IPS-NIHi11 (cell line): ENCODE results near the gene FAM222B.
"Not testable (repeated sequence)": the region's sequence is repeated elsewhere in the genome, so short reads cannot be mapped to it uniquely, and the experiment has no call there.

Experiments used
- DNase-seq: peaks from one replicate; pipeline ENCODE4 v3.0.0; 2012; ENCODE audit warnings: mixed read lengths, low spot score

FAM222B gene

GRCh38 chr17:28842282-28843012 is at the start of gene FAM222B:
Gene FAM222B (minus strand): TSS chr17:28842790. CDS start chr17:28766667, 76,123 bp downstream.
- DNase-seq: peak; percentile 99

- DNase-seq: no peak
These were observed 49.4 kb upstream of the FAM222B start for GRCh38 chr17:28892024-28892423.

GRCh38 chr17:28891201-28891600 is 48.6 kb upstream of the FAM222B start:
- DNase-seq: no peak

GRCh38 chr17:28889996-28890395 is 47.4 kb upstream of the FAM222B start:
- no peak for DNase-seq

- DNase-seq: no peak
These were observed 46.2 kb upstream of the FAM222B start for GRCh38 chr17:28888832-28889231.

GRCh38 chr17:28887871-28888471 is 45.4 kb upstream of the FAM222B start:
- DNase-seq: no peak

- no peak for DNase-seq
These were observed 43.4 kb upstream of the FAM222B start for GRCh38 chr17:28885951-28886350.

GRCh38 chr17:28885363-28885762 is 42.8 kb upstream of the FAM222B start:
- DNase-seq: no peak

GRCh38 chr17:28883967-28884702 is 41.5 kb upstream of the FAM222B start:
- no peak for DNase-seq

- DNase-seq: no peak
These were observed 39.7 kb upstream of the FAM222B start for GRCh38 chr17:28882154-28882895.

GRCh38 chr17:28881533-28882056 is 39.0 kb upstream of the FAM222B start:
- DNase-seq: no peak

- DNase-seq: no peak
These were observed 38.0 kb upstream of the FAM222B start for GRCh38 chr17:28880572-28880945.

- no peak for DNase-seq
These were observed 37.4 kb upstream of the FAM222B start for GRCh38 chr17:28879886-28880571.

- peak; percentile 93 for DNase-seq
These were observed 36.4 kb upstream of the FAM222B start for GRCh38 chr17:28878981-28879380.

- DNase-seq: no peak
These were observed 35.7 kb upstream of the FAM222B start for GRCh38 chr17:28878158-28878910.

- not testable (repeated sequence) for DNase-seq
These were observed 34.6 kb upstream of the FAM222B start for GRCh38 chr17:28877150-28877711.

GRCh38 chr17:28875848-28876550 is 33.4 kb upstream of the FAM222B start:
- no peak for DNase-seq

GRCh38 chr17:28874750-28875149 is 32.2 kb upstream of the FAM222B start:
- no peak for DNase-seq

- DNase-seq: no peak
These were observed 31.2 kb upstream of the FAM222B start for GRCh38 chr17:28873839-28874238.

GRCh38 chr17:28871056-28871579 is 28.5 kb upstream of the FAM222B start:
- no peak for DNase-seq
